ENCODE measurements around the gene NID2. TPM values are rescaled to one million over a fixed set of nuclear protein-coding genes. Genes with fewer than 3 reads are reported as not detected.

Gene NID2
- total and polyA plus RNA-seq, 3 experiments from 2014 or later: 0.30 TPM; not detected in 2

DNA sequence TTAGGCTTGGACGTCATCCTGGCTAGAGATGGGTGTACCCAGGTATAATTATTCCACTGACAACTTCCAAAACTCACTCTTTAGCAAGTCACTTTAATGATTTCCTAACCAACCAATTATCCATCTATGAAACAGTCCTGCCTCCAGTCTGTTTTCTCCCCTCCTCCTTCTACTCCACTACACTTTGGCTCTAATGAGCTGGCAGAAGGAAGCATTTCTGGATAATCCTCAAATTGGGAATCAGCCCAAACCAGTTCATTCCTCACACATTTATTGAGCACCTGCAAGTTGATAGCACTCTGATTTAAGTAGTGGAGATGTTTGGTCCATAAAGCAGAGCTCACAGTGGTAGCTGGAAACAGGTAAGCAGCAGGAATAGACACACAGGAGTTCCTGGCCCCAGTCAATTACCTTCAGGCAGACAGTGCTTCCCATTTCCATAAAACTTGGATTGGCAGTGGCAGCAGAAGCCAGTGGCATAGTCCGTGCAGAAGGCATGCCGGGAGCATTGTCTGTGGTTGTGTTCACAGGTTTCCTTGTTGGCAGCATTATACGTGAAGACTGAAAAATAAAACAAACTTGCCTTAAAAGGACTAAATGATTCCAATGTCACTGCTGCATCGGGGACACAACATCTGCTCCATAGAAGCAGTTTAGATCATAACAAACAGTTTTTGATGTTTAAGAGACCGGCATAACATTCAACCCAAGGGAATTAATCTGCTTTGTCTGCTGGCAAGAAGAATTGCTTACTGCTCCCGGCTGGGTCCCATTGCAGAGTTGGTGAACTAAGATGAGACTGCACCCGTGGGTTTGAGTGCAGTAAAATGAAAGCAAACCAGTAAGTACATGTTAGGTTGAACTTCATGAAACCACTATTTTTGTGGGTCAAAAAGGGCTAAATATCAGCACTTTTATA, 26.2 kb downstream of the NID2 start:
- no peaks in the 10 kb centered on the region for H3K27me3 ChIP-seq (ENCODE audit: insufficient read depth, low read length, poor library complexity, severe bottlenecking)
- H3K4me3 Mint-ChIP-seq: no peak overlapping the region
- H3K4me1 Mint-ChIP-seq: peaks cover 0 to 3% (median 3%) of the 10 kb centered on the region in 3 donors
- H3K27ac Mint-ChIP-seq: no peak overlapping the region
- H3K4me1 ChIP-seq (ENCODE audit: insufficient read depth, low read length): no peaks in the 10 kb centered on the region
- no peaks in the 10 kb centered on the region for H3K9me3 Mint-ChIP-seq
- ChIA-PET CTCF (interaction anchor here (0.6 to 1.0 kb wide), 2 partner anchors 14 to 918 kb away, joined by 3 read pairs; no protein-coding TSS in a partner anchor), POLR2A (no interaction called here)
- H3K9me3 ChIP-seq (ENCODE audit: low read length): no peaks in the 10 kb centered on the region
- peaks cover 0 to 6% (median 0%) of the 10 kb centered on the region in 3 donors for H3K36me3 Mint-ChIP-seq
- H3K4me3 ChIP-seq (ENCODE audit: low read length): no peak overlapping the region
- H3K27me3 Mint-ChIP-seq: peaks cover 10 to 16% of the 10 kb centered on the region in 2 donors
- no peaks in the 10 kb centered on the region for H3K36me3 ChIP-seq (ENCODE audit: insufficient read depth, low read length)
- no peak for DNase-seq
- H3K27ac ChIP-seq (ENCODE audit: low read depth, low read length): no peak overlapping the region

DNA sequence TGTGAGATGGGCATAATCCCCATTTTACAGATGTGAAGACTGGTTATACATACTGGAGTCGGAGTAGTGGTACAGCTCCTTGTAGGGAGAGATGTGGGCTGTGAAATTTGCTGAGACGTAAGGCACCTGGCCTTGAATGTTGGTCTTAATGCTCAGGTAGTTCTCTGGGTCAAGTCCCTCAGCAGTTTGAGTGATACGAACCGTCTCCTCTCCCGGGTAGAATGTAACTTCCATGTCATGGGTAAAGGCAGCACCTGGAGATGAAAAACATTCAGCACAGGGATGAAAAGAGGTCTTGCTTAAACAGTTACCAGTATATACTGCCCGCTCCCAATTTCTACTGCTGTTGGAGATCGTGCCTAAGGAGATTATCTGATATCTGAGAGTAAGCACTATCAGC, 28.3 kb downstream of the NID2 start:
- no peaks in the 10 kb centered on the region for H3K36me3 ChIP-seq (ENCODE audit: insufficient read depth, low read length)
- Mint-ChIP-seq H3K4me1 (peaks cover 0 to 3% (median 3%) of the 10 kb centered on the region in 3 donors), H3K27me3 (peaks cover 10 to 26% of the 10 kb centered on the region in 2 donors), H3K27ac (no peak overlapping the region), H3K9me3 (peaks cover 5 to 9% (median 6%) of the 10 kb centered on the region in 5 donors), H3K4me3 (no peak overlapping the region), H3K36me3 (peaks cover 0 to 15% (median 0%) of the 10 kb centered on the region in 3 donors)
- H3K4me3 ChIP-seq (ENCODE audit: low read length): no peak overlapping the region
- ChIA-PET POLR2A (no interaction called here), CTCF (interaction anchor here (1.2 kb wide), 1 partner anchor 232 kb away, joined by 4 read pairs; no protein-coding TSS in a partner anchor)
- DNase-seq: no peak
- no peaks in the 10 kb centered on the region for H3K9me3 ChIP-seq (ENCODE audit: low read length)
- no peaks in the 10 kb centered on the region for H3K27me3 ChIP-seq (ENCODE audit: insufficient read depth, low read length, poor library complexity, severe bottlenecking)
- H3K4me1 ChIP-seq (ENCODE audit: insufficient read depth, low read length): no peaks in the 10 kb centered on the region
- H3K27ac ChIP-seq (ENCODE audit: low read depth, low read length): no peak overlapping the region

DNA sequence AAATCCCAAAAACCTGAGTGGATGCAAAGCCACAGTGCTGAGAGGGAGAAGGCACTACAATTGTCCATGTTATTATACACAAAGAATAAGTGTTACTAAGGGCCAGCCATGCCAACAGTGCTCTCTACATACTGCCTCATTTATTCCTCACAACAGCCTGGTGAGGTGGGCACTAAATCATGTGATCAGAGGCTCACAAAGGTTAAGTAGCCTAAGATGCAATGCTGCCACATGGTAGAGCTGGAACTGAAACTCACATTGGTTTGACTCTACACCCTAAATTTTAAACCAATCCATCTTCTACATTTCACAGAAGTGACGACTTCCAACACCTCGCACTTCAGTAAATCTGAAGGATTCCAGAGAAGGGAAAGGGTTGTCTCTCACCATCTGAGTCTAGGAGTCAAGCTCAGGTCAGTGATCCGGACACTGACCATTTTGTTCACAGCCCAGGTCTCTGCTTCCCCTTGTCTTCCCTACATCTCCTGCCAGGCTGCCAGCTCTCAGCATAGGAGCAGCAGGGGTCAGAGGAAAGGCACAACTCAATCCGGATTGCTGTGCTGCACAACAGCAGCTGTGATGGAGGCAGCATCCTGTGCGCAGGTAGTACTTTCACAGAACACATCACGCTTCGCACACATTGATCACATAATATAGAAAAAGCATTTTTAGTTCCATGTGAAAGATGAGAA, 29.6 kb downstream of the NID2 start:
- Histone ChIP-seq H3K4me3 (ENCODE audit: low read length) (no peak overlapping the region), H3K4me1 (ENCODE audit: insufficient read depth, low read length) (no peaks in the 10 kb centered on the region), H3K27me3 (ENCODE audit: insufficient read depth, low read length, poor library complexity, severe bottlenecking) (no peaks in the 10 kb centered on the region), H3K36me3 (ENCODE audit: insufficient read depth, low read length) (no peaks in the 10 kb centered on the region), H3K9me3 (ENCODE audit: low read length) (no peaks in the 10 kb centered on the region), H3K27ac (ENCODE audit: low read depth, low read length) (no peak overlapping the region)
- POLR2A ChIA-PET: no interaction called here
- Mint-ChIP-seq H3K4me1 (peaks cover 0 to 3% (median 3%) of the 10 kb centered on the region in 3 donors), H3K36me3 (peaks cover 0 to 15% (median 0%) of the 10 kb centered on the region in 3 donors), H3K27ac (no peak overlapping the region), H3K27me3 (peaks cover 10 to 30% of the 10 kb centered on the region in 2 donors), H3K9me3 (peaks cover 5 to 9% (median 6%) of the 10 kb centered on the region in 5 donors), H3K4me3 (no peak overlapping the region)
- no peak for DNase-seq
- CTCF ChIA-PET: no interaction called here

DNA sequence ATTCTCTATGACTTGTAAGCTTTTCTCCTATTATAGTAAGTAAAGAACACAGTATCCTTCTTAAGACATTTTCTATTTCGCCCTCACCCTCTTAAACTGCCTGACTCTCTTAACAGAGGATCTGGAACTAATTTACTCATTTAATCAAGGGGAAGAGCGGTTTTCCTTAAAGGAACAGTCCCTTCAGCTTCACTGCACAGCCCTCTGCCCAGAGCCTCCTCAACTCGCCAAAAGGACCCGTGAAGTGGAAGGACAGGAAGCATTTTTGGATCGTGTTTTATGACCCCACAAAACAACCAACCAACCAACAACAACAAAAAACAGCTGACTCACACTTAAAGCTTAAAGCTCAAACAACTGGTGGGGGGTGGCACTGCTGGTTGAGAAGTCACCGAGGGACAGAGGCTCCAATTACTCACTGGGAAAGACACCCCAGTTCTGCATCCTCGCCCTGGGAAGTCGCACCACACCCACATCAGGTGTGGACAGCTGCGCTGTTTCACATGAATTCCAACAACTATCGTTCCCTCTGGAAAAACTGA, 35.7 kb downstream of the NID2 start:
- Mint-ChIP-seq H3K4me1 (peaks cover 0 to 1% (median 0%) of the 10 kb centered on the region in 3 donors), H3K4me3 (no peak overlapping the region), H3K27me3 (peaks cover 5 to 17% of the 10 kb centered on the region in 2 donors), H3K36me3 (peaks cover 0 to 11% (median 2%) of the 10 kb centered on the region in 3 donors), H3K9me3 (peaks cover 5 to 9% (median 6%) of the 10 kb centered on the region in 5 donors), H3K27ac (peak overlapping the region in 1 of 8 donors; percentile 23)
- CTCF ChIA-PET: interaction anchor here (0.8 kb wide), 1 partner anchor 11 kb away, joined by 3 read pairs; no protein-coding TSS in a partner anchor
- no peaks in the 10 kb centered on the region for H3K27me3 ChIP-seq (ENCODE audit: insufficient read depth, low read length, poor library complexity, severe bottlenecking)
- no peak for DNase-seq
- no peaks in the 10 kb centered on the region for H3K9me3 ChIP-seq (ENCODE audit: low read length)
- no peaks in the 10 kb centered on the region for H3K4me1 ChIP-seq (ENCODE audit: insufficient read depth, low read length)
- POLR2A ChIA-PET: no interaction called here
- no peaks in the 10 kb centered on the region for H3K36me3 ChIP-seq (ENCODE audit: insufficient read depth, low read length)
- no peak overlapping the region for H3K27ac ChIP-seq (ENCODE audit: low read depth, low read length)
- no peak overlapping the region for H3K4me3 ChIP-seq (ENCODE audit: low read length)

DNA sequence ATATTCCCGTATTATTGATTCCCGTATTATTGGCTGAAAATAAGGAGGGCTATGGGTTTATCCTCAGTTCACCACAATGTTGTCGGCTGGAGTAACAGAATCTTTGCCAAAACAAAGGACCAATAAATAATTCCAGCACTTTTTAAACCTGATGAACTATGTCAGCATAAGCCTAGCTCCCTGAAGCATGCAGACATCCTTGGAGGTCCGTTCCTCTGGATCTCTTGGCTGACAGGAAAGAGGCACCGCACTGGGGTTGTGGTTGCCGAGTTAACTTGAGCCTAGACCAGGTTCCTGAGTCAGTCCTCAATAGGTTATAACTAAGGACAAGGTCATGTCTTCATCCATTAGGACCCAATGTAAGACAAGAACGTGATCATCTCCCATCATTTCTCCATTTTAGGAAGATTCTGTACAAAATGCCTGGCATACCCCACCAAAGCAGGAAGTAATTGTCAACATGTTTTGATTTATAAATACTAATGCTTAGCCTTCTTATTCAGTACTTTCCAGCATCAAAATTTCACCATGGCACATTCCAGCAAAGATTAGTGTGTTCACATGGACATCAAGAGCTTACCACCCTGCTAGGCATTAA, 36.6 kb downstream of the NID2 start:
- no peak overlapping the region for H3K4me3 Mint-ChIP-seq
- peaks cover 0 to 8% (median 2%) of the 10 kb centered on the region in 3 donors for H3K36me3 Mint-ChIP-seq
- no peak for DNase-seq
- peaks cover 4 to 14% of the 10 kb centered on the region in 2 donors for H3K27me3 Mint-ChIP-seq
- peaks cover 5 to 9% (median 6%) of the 10 kb centered on the region in 5 donors for H3K9me3 Mint-ChIP-seq
- Histone ChIP-seq H3K4me1 (ENCODE audit: insufficient read depth, low read length) (no peaks in the 10 kb centered on the region), H3K27ac (ENCODE audit: low read depth, low read length) (no peak overlapping the region), H3K4me3 (ENCODE audit: low read length) (no peak overlapping the region), H3K27me3 (ENCODE audit: insufficient read depth, low read length, poor library complexity, severe bottlenecking) (no peaks in the 10 kb centered on the region), H3K9me3 (ENCODE audit: low read length) (no peaks in the 10 kb centered on the region), H3K36me3 (ENCODE audit: insufficient read depth, low read length) (no peaks in the 10 kb centered on the region)
- no peak overlapping the region for H3K27ac Mint-ChIP-seq
- POLR2A ChIA-PET: no interaction called here
- peaks cover 0 to 1% (median 0%) of the 10 kb centered on the region in 3 donors for H3K4me1 Mint-ChIP-seq
- CTCF ChIA-PET: interaction anchor here (0.8 kb wide), 1 partner anchor 12 kb away, joined by 3 read pairs; no protein-coding TSS in a partner anchor

DNA sequence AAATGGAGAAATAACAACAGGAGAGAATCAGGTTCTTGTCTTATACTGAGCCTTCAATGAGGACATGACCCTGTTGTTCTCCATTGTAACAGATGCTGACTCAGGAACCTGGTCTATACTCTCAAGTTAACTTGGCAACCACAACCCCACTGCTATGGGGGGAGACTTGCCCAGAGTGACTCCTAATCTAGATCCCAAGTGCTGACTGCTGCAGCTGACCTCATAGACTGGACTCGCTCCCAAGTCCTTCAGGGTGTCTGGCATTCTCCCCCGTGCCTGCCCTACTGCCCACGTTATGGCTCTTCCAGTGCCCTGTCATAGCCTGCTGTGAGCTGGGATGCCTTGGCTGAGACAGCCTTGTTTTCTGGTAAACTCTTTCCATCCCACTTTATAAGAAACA, 37.1 kb downstream of the NID2 start:
- H3K9me3 ChIP-seq (ENCODE audit: low read length): no peaks in the 10 kb centered on the region
- H3K4me3 ChIP-seq (ENCODE audit: low read length): no peak overlapping the region
- Mint-ChIP-seq H3K4me1 (peaks cover 0 to 1% (median 0%) of the 10 kb centered on the region in 3 donors), H3K27ac (no peak overlapping the region), H3K4me3 (no peak overlapping the region), H3K36me3 (peaks cover 0 to 4% (median 2%) of the 10 kb centered on the region in 3 donors), H3K9me3 (peaks cover 3 to 9% (median 5%) of the 10 kb centered on the region in 5 donors), H3K27me3 (peaks cover 4 to 13% of the 10 kb centered on the region in 2 donors)
- POLR2A ChIA-PET: no interaction called here
- no peaks in the 10 kb centered on the region for H3K36me3 ChIP-seq (ENCODE audit: insufficient read depth, low read length)
- no peaks in the 10 kb centered on the region for H3K27me3 ChIP-seq (ENCODE audit: insufficient read depth, low read length, poor library complexity, severe bottlenecking)
- DNase-seq: no peak
- no peaks in the 10 kb centered on the region for H3K4me1 ChIP-seq (ENCODE audit: insufficient read depth, low read length)
- H3K27ac ChIP-seq (ENCODE audit: low read depth, low read length): no peak overlapping the region
- CTCF ChIA-PET: no interaction called here

DNA sequence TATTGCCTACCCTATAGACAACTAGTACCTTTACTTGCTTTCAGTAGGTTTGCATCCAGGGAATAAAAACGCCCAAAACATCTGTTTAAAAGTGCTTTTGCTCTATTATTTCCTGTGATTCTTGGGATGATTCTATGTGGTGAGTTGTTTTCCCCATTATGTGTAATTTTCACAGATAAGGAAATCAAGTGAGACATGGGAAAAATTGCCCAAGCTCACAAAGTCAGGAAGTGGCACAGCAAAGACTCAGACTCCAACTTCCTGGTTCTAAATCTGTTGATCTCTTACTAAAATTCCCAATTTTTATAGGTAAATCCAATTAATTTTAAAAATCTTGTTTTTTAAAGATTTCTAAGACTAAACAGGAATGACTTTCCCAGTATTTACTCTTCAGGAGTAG, 39.0 kb downstream of the NID2 start:
- no peak for DNase-seq
- H3K27ac Mint-ChIP-seq: no peak overlapping the region
- peaks cover 0 to 1% (median 0%) of the 10 kb centered on the region in 3 donors for H3K4me1 Mint-ChIP-seq
- H3K36me3 Mint-ChIP-seq: peaks cover 0 to 2% (median 0%) of the 10 kb centered on the region in 3 donors
- Histone ChIP-seq H3K4me1 (ENCODE audit: insufficient read depth, low read length) (no peaks in the 10 kb centered on the region), H3K36me3 (ENCODE audit: insufficient read depth, low read length) (no peaks in the 10 kb centered on the region), H3K4me3 (ENCODE audit: low read length) (no peak overlapping the region), H3K9me3 (ENCODE audit: low read length) (no peaks in the 10 kb centered on the region), H3K27me3 (ENCODE audit: insufficient read depth, low read length, poor library complexity, severe bottlenecking) (no peaks in the 10 kb centered on the region), H3K27ac (ENCODE audit: low read depth, low read length) (no peak overlapping the region)
- no peak overlapping the region for H3K4me3 Mint-ChIP-seq
- CTCF ChIA-PET: no interaction called here
- H3K9me3 Mint-ChIP-seq: no peaks in the 10 kb centered on the region
- POLR2A ChIA-PET: no interaction called here
- peaks cover under 1 to 4% of the 10 kb centered on the region in 2 donors for H3K27me3 Mint-ChIP-seq

Data from CD8-positive, alpha-beta memory T cell (primary cell).